ENCODE results near the gene AMN1.
A peak's percentile ranks its signal among the peaks of the same experiment; 100 is the strongest.

Gene AMN1

GRCh38 chr12:31728917-31729640 is at the start of gene AMN1:
Gene AMN1 (minus strand): TSS chr12:31729021. CDS start chr12:31729008, 13 bp downstream.
- TF ChIP-seq, protein P1, sequence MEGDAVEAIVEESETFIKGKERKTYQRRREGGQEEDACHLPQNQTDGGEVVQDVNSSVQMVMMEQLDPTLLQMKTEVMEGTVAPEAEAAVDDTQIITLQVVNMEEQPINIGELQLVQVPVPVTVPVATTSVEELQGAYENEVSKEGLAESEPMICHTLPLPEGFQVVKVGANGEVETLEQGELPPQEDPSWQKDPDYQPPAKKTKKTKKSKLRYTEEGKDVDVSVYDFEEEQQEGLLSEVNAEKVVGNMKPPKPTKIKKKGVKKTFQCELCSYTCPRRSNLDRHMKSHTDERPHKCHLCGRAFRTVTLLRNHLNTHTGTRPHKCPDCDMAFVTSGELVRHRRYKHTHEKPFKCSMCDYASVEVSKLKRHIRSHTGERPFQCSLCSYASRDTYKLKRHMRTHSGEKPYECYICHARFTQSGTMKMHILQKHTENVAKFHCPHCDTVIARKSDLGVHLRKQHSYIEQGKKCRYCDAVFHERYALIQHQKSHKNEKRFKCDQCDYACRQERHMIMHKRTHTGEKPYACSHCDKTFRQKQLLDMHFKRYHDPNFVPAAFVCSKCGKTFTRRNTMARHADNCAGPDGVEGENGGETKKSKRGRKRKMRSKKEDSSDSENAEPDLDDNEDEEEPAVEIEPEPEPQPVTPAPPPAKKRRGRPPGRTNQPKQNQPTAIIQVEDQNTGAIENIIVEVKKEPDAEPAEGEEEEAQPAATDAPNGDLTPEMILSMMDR (IDR thresholded peaks at IDR 0.05; ENCODE audit: low read depth, low read length), result no peak
- Histone ChIP-seq H3K27ac (peak within 1 kb of the TSS; percentile 83), H3K36me3 (no peaks in the 10 kb centered on the region), H3K4me3 (ENCODE audit: low read depth, low read length) (peak within 1 kb of the TSS; percentile 82), H3K27me3 (ENCODE audit: insufficient read depth, low read depth, severe bottlenecking) (no peaks in the 10 kb centered on the region), H3K9me3 (ENCODE audit: severe bottlenecking) (peaks cover 4% of the 10 kb centered on the region)
- peak; percentile 99 for DNase-seq

- H3K9me3 ChIP-seq (ENCODE audit: severe bottlenecking), result no peaks in the 10 kb centered on the region
- no peak overlapping the region for H3K27ac ChIP-seq
- no peak for DNase-seq
- TF ChIP-seq, protein P1 (IDR thresholded peaks at IDR 0.05; ENCODE audit: low read depth, low read length), result no peak
- H3K27me3 ChIP-seq (ENCODE audit: insufficient read depth, low read depth, severe bottlenecking), result no peaks in the 10 kb centered on the region
- no peaks in the 10 kb centered on the region for H3K36me3 ChIP-seq
- no peak overlapping the region for H3K4me3 ChIP-seq (ENCODE audit: low read depth, low read length)
Observed at GRCh38 chr12:31773867-31774266, 45.0 kb upstream of the AMN1 start.

DNA sequence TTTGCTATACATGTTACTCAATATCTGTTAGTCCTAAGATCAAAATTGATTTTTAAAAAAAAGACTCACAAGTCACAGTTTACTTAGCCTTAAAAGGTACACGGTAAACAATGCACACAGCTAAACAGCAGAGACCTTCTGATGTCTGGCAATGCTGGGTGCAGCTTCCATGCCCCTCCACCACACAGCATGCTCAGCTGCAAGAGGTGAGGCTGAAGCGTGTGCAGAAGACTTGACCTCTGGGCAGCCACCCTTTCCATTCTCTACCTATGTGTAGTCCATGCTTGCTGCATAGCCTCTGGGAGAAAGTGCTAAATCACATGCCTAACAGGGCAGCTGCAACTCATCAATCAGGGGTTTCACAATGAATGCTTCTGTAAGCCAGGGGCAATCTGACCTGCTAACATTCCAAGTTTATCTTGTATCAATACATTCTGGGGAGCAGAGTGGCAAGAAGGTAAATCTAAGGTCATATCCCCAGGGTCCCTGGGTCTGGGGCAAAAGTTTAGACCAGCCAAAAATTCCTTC is 44.5 kb upstream of the AMN1 start:
- Histone ChIP-seq H3K27ac (no peak overlapping the region), H3K36me3 (no peaks in the 10 kb centered on the region), H3K4me3 (ENCODE audit: low read depth, low read length) (no peak overlapping the region), H3K27me3 (ENCODE audit: insufficient read depth, low read depth, severe bottlenecking) (no peaks in the 10 kb centered on the region), H3K9me3 (ENCODE audit: severe bottlenecking) (no peaks in the 10 kb centered on the region)
- TF ChIP-seq, protein P1 (IDR thresholded peaks at IDR 0.05; ENCODE audit: low read depth, low read length), result no peak
- no peak for DNase-seq

GRCh38 chr12:31772685-31773222 is 43.9 kb upstream of the AMN1 start:
- DNase-seq, result no peak
- Histone ChIP-seq H3K9me3 (ENCODE audit: severe bottlenecking) (no peaks in the 10 kb centered on the region), H3K27me3 (ENCODE audit: insufficient read depth, low read depth, severe bottlenecking) (no peaks in the 10 kb centered on the region), H3K27ac (no peak overlapping the region), H3K36me3 (no peaks in the 10 kb centered on the region), H3K4me3 (ENCODE audit: low read depth, low read length) (no peak overlapping the region)
- TF ChIP-seq, protein P1 (IDR thresholded peaks at IDR 0.05; ENCODE audit: low read depth, low read length), result no peak

- H3K4me3 ChIP-seq (ENCODE audit: low read depth, low read length), result no peak overlapping the region
- TF ChIP-seq, protein P1 (IDR thresholded peaks at IDR 0.05; ENCODE audit: low read depth, low read length), result no peak
- H3K9me3 ChIP-seq (ENCODE audit: severe bottlenecking), result no peaks in the 10 kb centered on the region
- DNase-seq, result no peak
- H3K36me3 ChIP-seq, result no peaks in the 10 kb centered on the region
- H3K27me3 ChIP-seq (ENCODE audit: insufficient read depth, low read depth, severe bottlenecking), result no peaks in the 10 kb centered on the region
- H3K27ac ChIP-seq, result no peak overlapping the region
Observed at GRCh38 chr12:31772186-31772585, 43.4 kb upstream of the AMN1 start.
